HG03575 (cell line): Measurements from ENCODE around the gene SLC38A9.
"Not testable (repeated sequence)": the region's sequence is repeated elsewhere in the genome, so short reads cannot be mapped to it uniquely, and the experiment has no call there.

Experiments used
- ATAC-seq: cut with Tn5 transposase; IDR thresholded peaks from one replicate; pipeline ENCODE4 v1.9.1; 2021; ENCODE audit not compliant: unreplicated experiment, insufficient number of reproducible peaks, low FRiP score; ENCODE audit errors: extremely low read depth

SLC38A9 gene

GRCh38 chr5:55713871-55714270, 1.7 kb upstream of the SLC38A9 start:
- ATAC-seq: no peak

GRCh38 chr5:55711507-55712022, 559 bp downstream of the SLC38A9 start:
- no peak for ATAC-seq

GRCh38 chr5:55708732-55709131, 3.4 kb downstream of the SLC38A9 start:
- ATAC-seq: no peak

GRCh38 chr5:55706230-55706629, 5.9 kb downstream of the SLC38A9 start:
- ATAC-seq: no peak

GRCh38 chr5:55702598-55703345, 9.4 kb downstream of the SLC38A9 start:
- ATAC-seq: no peak

- no peak for ATAC-seq
Measured at GRCh38 chr5:55701462-55702103, 10.5 kb downstream of the SLC38A9 start.

GRCh38 chr5:55700745-55701144, 11.4 kb downstream of the SLC38A9 start:
- no peak for ATAC-seq

- ATAC-seq: no peak
Measured at GRCh38 chr5:55699041-55699688, 13.0 kb downstream of the SLC38A9 start.

- ATAC-seq: not testable (repeated sequence)
Measured at GRCh38 chr5:55696704-55697103, 15.4 kb downstream of the SLC38A9 start.

GRCh38 chr5:55694152-55694830, 17.8 kb downstream of the SLC38A9 start:
- no peak for ATAC-seq

GRCh38 chr5:55692509-55692908, 19.6 kb downstream of the SLC38A9 start:
- no peak for ATAC-seq

- ATAC-seq: no peak
Measured at GRCh38 chr5:55692106-55692417, 20.1 kb downstream of the SLC38A9 start.

- ATAC-seq: no peak
Measured at GRCh38 chr5:55691265-55692105, 20.6 kb downstream of the SLC38A9 start.

GRCh38 chr5:55682071-55682470, 30.1 kb downstream of the SLC38A9 start:
- no peak for ATAC-seq

- no peak for ATAC-seq
Measured at GRCh38 chr5:55681301-55681700, 30.8 kb downstream of the SLC38A9 start.

GRCh38 chr5:55680353-55680752, 31.8 kb downstream of the SLC38A9 start:
- ATAC-seq: no peak

- no peak for ATAC-seq
Measured at GRCh38 chr5:55679556-55679955, 32.6 kb downstream of the SLC38A9 start.

GRCh38 chr5:55675119-55675518, 37.0 kb downstream of the SLC38A9 start:
- no peak for ATAC-seq

GRCh38 chr5:55674340-55674739, 37.8 kb downstream of the SLC38A9 start:
- ATAC-seq: no peak
